GM19455 (cell line): ENCODE data around the gene THBS1.

Experiments used
- ATAC-seq: cut with Tn5 transposase; IDR thresholded peaks from one replicate; pipeline ENCODE4 v1.9.1; 2021; ENCODE audit not compliant: unreplicated experiment

THBS1 gene

DNA sequence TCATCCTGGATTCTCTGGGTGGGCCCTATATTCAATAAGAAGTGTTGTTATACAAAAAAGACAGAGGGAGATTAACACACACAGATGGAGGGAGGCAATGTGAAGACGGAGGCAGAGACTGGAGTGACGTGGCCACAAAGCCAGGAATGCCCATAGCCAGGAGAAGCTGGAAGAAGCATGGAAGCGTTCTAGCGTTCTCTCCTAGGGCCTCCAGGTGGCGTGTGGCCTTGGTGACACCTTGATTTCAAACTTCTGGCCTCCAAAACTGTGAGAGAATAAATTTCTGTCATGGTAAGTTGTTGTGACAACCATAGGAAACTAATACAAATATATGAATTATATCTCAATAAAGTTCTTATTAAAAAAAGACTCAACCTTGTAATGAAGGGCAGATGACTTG, 21.3 kb downstream of the THBS1 start:
- no peak for ATAC-seq

DNA sequence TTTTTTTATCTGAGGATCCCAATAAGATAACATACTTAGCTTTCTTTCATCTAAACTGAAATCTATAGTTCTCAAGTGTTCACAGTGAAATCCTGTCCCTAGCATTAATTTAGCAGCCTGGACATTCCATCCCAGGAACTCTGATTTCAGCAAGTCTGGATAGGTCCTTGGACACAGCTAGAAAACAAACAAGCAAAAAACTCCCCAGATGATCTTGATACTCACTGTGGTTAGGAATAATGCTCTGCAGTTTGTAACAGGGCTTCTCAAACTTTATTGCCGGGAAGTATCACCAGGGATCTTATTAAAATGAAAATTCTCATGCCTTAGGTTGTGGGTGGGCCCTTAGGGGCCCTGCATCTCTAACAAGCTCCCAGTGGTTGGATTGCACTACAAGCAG, 24.3 kb downstream of the THBS1 start:
- no peak for ATAC-seq

DNA sequence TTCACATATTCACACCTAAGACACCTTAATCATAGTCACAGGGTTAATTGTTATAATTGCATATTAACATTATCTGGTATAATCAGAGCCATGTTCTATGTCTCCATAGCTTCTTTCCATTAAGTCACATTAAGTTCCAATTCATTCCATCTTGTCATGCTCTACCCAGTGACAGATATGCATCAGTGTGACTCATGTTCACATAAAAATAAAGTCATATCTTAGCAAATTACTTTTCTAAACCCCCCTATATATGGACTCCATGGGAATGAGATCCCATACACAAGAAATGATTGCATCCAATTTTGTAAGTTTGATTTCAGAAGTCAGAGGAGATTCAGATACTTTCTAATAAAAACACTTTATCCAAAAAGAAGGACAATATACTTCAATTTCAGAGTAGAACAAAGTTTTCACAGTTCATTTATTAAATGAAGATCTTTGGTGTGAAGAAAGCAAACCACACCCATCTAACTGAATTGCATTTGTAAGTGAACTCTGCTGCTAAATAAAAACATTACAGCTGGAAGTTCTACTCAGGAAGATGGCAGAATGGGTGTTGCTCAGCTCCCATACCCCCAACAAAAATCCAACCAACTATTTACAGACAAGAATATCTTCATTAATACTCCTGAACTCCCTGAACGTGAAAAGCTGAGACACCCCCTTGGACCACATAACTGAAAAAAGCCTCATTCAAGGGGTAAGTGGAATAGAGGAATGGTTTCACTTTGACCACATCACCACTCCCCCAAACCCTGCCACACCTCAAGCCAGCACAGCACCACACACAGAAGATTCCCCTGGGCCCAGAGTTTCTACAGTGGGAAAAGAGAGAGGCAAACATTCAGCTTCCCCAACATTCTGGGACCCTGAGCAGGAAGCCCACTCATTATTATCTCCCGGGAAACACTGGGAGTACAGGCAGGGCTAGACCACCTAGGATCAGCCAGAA, 27.6 kb downstream of the THBS1 start:
- ATAC-seq, result no peak

DNA sequence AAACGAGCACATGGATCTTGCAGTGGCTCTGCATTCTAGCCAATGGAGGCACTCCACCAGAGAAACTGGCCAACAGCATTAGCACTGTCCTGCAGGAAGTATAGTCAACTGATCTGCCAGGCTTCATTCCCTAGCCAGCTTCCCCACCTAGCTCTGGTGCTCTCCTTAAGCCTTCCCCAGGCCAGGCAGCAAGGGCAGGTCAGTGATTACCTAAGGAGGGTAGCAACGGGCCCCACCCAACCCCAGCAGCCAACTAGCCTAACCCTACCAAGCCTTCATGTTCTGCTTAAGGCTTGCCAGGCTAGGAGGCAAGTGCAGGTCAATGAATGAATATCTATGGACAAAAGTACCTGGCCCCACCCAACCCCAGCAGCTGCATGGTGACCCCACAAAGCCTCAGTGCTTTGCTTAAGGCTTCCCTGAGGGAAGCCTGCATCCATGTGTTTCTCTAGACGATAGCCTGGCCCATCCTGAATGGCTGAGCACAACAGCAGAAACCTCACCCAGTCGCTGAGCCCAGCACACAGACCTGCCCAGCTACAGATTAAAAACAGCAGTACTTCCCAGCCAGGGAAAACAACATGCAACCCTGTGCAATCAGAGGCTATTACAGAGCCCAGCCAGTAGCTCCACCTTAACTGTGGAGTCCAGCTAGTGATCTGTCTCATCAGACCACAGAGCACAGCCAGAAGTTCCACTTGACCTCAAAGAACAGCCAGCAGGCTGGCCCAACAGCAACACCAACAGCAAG, 28.5 kb downstream of the THBS1 start:
- ATAC-seq, result no peak

DNA sequence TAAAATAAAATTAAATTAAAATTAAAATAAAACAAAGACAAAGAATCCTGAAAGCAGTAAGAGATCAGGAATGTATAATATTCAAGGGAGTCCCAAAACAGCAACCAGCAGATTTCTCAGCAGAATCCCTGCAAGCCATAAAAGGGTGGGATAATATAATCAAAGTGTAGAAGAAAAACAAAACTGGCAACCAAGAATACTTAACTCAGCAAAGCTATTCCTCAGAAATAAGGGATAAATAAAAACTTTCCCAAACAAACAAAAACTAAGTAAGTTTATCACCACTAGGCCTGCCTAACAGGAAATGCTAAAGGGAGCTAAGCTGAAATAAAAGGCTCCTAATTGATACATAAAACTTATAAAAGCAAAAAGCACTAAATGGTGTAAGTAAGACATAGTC, 29.8 kb downstream of the THBS1 start:
- ATAC-seq, result no peak

DNA sequence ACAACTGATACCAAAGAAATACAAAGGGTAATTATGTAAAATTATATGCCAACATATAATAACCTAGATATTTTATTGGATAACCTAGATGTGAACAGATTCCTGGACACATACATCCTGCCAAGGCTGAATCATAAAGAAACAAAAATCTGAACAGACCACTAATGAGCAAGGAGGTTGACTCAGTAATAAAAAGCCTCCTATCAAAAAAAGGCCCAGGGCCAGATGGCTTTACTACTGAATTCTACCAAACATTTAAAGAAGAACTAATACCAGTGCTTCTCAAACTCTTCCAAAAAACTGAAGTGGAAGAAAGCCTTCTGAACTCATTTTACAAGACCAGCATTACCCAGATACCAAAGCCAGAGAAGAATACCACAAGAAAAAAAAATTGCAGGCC, 32.4 kb downstream of the THBS1 start:
- ATAC-seq, result no peak

DNA sequence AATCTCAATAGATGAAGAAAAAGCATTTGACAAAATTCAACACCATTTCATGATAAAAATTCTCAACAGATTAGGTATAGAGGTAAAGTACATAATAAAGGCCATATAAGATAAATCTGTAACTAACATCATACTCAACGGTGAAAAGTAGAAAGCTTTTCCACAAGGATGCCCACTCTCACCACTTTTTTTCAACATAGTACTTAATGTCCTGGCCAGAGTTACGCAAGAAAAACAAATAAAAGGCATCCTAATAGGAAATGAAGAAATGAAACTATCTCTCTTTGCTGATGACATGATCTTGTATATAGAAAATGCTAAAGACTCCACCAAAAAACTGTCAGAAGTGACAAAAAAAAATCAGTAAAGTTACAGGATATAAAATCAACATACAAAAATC, 33.0 kb downstream of the THBS1 start:
- no peak for ATAC-seq

DNA sequence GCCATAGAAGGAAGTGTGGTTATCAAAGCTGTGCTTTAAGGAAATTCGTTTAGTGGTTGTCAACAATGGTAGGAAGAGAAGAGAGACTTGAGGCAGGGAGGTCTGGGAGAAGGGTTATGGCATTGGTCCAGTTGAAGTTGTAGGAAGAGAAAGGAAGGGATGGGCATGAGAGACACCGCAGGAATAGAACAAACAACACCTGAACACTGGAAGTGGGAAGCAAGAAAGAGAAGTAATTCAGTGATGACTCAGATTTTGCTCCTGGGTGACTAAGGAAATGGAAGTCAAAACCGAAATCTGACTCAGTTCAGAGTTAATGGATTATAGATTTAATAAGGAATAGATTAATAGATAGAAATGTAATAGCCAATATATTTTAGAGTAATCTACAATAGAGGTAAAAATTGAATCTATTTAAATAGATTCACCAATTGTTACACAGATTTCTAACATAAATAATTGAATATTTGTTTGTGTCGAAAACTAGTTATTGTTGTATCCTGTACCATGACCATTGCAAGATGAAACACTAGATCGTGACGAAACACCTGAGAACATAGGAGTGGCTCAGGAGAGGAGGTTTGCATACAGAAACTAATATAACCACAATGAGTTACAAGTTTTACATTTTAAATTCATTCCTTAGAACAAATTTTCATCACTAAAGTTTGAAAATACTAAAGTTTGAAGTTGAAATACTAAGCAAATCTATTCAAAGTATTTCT, 36.0 kb downstream of the THBS1 start:
- ATAC-seq, result no peak

DNA sequence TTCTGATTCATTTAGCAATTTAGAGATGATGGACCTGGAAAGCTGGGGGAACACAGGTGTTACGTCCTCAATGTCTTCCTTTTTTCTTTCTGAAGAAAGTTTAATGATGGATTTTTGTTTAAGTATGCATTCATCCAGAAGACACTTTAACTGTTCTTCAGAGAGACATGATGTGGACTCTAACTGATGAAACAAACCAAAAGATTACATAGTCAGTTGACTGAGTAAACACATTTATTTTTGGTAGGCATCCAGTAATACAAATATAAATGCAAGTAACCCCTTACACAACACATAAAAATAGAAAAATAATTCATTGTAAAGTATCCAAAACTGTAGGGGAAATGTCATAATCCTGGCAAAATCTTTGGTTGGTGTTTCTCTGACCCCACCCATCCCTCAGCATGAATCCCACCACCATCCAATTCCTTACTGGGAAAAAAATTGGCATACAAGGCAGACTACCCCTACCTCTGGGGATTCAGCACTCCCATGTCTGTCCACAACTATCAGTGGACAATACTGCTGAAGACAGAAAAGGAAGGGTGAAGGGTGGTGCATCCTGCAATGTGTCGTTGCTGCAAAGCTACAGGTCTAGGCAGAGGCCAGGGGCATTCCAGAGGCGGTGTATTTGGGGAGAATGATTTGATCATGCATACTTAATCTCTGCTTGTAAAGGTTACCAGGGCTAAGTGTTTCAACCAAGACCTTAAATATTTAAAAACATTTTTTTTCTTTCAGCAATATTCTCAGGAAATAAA, 37.4 kb downstream of the THBS1 start:
- ATAC-seq, result no peak

DNA sequence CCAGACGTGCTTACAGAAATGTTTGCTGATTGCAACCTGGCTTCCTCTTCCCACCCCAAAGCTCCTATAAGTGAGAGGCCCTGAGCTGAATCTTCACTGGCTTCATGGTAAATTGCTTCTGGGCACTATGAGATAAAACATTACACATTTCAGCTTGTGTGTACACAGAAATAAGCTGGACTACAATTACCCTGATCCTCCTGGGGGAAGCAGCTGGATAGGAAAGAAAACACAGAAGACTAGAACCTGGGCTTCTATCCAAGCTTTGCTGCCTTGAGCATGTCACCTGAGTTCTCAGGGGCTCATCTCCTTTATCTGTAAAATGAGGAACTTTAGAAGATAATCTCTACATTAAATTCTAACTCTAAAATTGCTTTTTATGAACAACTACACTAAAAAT, 40.3 kb downstream of the THBS1 start:
- ATAC-seq, result no peak

DNA sequence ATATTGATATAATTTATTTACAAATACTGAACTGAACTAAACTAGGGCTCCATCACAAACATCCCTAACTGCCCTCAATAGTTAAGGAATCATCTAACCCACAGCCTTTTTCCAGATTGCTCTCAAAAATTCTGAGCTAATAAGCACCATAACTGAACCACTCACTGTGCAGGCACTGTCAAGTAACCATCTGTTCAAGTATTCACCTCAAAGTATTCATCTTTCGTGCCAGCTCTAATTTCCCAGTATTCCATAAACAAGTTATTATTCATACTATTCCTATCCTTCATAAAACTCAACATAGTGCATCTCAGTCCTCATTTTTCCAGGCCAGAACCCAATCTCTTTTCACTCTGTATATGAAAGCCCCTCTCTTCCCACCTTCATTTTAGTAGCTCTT, 41.1 kb downstream of the THBS1 start:
- no peak for ATAC-seq

DNA sequence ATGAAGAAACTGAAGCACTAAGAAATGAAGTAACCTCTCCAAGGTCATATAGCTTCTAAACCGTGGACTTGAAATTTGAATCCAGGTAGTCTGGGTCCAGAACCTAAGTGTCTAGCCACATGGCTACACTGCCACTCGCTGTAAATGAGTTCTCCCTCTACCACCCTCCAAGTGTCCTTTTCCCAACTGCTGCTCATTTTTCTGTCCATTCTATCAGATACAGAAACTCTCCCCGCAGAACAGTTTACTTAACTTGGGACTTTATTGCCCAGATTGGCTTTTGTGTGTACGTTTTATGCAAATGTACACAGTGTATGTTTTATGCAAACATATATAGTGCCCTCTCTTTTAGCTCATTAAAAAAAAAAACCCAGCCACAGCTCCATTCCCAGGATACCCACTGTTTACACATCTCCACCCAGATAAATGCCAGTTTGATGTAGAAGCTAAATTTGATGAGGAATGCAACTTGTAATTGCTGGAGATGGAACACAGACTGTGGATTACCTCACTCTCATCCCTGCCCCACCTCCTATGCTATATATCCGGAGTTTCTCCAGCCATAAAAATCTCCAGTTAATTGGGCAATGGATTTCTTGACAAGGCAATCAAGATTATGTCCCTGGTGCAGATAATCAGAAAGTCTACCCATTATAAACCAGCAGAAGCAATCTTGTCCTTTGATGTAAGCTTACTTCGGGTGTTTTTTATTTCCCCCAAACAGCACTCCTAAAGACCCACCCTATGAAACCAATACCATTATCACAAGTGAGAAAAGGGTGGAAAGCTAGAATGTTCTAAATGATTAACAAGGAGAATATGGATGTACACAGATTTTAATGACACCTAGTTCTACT, 42.0 kb downstream of the THBS1 start:
- no peak for ATAC-seq

DNA sequence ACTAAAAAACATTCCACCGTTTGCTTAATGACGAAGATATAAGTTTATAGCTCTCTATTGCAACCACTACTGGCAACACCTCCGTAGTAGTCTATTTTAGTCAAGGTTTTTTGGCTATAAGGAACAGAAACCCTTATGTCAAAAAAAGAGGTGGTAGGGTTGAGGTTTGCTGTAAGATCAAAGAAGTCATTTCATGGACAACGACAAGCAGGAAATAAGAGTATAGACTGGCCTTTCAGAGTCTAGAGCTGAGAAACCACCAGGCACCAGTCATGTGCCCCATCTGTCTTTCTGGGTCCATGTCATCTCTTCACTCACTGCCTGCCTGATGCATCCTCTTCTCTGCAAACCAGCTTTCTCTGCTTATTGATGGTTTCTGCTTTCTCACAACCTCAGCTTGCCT, 42.7 kb downstream of the THBS1 start:
- ATAC-seq, result peak; percentile 85

DNA sequence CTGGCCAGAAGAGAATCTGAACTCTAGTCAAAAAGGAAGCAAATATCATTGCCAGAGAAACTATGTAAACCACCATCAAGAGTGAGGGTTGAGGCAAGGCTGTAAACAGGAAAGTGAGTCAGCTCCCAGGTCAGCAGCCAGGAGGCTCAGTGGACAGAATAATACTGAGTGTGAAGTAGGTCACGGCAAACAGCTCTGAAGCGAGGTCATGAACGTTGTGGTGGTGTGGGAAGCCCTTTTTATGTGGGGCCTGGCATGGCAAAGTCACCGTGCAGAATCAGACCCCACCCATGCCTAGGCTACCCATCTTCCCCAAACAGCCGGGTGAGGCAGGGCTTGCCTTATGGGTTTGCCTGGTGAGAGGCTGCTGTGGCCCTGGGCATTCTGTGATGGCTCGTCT, 43.9 kb downstream of the THBS1 start:
- no peak for ATAC-seq

DNA sequence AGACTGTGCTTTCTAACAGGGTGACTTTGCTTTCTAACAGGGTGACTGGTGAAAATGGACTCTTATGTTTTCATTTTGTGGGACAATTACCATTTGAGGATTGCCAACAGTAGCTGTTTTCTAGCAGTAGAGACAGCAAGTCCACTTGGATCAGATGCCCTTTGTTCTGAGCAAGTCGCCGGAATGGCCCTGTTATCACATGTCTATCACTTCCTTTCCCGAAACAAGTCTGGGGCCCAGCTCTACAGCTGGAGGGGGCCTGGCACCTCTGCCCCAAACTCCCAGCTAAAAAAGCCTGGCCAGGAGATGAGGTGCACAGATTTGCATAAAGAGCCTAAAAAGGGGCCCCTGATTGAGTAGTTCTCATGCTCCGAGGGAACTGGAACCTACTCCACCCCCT, 44.6 kb downstream of the THBS1 start:
- ATAC-seq, result no peak

DNA sequence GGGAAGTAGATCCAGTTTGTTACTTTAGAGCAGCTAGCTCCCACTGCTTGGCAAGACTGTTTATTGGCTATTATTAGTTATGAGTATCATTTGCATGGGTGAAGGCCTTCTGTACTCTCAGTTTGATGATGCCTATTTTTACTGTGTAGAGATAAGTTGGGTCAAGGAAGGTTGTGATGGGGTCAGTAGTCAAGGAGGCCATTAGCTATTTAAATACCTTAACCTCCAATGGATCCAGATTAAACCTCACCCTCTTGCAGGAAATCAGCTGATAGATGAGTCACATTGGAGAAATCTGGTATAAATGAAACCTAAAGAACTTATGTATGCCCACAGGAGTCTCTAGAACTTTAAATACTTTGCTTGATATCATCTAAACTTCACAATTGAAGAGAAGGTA, 45.0 kb downstream of the THBS1 start:
- ATAC-seq, result no peak

DNA sequence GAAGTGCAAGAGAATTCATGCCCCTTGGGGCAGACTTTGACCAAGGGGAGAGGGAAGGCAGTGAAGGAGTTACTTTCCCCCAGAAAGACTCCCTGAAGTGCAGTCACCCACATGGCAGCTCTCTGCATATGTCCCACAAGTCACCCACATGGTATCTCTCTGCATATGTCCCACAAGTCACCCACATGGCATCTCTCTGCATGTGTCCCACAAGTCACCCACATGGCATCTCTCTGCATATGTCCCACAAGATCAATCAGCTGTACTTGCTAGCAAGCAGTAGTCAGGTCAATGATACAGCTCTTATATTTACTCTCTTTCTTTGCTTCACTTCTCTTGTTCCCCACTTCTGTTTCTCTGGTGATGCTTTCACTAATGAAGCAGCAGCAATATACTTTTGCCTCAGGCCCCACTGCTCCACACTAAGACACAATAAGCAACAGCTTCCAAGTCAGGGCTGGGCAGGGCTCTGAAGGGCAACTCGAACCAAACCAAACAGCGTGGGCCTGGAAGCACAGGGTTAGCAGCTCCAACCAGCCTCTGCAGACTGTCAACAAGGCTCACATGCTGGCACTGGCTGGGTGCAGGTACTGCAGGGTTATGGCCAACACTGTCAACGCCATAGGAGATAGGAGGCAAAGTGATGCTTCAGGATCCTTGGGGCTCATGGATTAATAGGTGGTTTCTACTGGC, 46.7 kb downstream of the THBS1 start:
- no peak for ATAC-seq

DNA sequence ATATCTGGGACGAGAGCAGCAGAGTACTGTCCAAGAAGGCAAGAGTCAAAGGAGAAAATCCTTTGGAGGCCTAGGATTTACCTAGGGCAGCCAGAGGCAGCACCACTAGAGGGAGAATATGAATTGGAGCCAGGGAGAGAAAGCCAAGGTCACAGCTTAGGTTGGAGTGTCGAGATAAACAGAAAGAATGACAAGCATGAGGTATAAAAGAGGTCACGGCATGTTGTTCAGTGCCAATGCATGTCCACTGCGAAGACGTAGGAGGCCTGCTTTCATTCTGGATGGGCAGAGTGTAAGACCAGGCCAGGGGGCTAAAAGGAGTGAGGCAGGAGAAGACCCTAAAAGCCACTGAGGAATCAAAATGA, 47.2 kb downstream of the THBS1 start:
- no peak for ATAC-seq

DNA sequence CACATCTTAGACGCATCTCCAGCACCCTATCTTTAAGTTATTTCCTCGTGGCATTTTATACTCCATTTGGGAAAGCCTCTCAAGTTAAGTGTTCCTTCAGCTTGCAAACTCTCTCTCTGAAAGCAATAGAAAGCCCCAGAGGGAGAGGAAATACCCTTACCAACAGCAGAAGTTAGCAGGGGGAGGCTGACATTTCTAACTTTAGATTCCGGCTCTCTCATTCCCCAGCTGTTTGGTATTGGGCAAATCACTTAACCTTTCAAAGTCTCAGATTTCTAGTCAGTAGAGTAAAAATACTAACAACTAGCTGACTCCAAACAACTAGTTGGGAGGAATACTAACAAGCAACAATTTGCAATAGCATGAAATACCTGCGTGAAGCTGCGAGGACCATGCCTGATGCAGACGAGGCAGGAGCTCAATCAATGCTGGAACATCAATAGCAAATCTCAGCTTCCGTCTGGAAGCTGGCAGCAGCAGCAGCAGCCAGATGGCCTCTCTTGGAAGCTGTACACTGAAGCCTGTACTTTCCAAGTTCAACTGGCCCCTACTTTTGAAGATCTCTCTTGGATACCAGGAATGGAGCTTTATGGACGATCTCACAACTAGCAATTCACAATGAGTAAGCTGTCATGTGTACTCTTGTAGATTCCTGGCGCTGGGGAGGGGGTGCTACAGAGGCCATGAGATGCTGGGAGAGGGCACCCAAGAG, 47.8 kb downstream of the THBS1 start:
- ATAC-seq, result no peak
